HG02678 (cell line): ENCODE measurements around the gene OAS2.
"Not testable (repeated sequence)": the region's sequence is repeated elsewhere in the genome, so short reads cannot be mapped to it uniquely, and the experiment has no call there.

Source experiments
- ATAC-seq: cut with Tn5 transposase; IDR thresholded peaks from one replicate; pipeline ENCODE4 v1.9.1; 2021; ENCODE audit warnings: mild to moderate bottlenecking, moderate library complexity; ENCODE audit not compliant: unreplicated experiment

Gene OAS2

GRCh38 chr12:112950701-112951100, 27.6 kb upstream of the OAS2 start:
- ATAC-seq, result no peak

DNA sequence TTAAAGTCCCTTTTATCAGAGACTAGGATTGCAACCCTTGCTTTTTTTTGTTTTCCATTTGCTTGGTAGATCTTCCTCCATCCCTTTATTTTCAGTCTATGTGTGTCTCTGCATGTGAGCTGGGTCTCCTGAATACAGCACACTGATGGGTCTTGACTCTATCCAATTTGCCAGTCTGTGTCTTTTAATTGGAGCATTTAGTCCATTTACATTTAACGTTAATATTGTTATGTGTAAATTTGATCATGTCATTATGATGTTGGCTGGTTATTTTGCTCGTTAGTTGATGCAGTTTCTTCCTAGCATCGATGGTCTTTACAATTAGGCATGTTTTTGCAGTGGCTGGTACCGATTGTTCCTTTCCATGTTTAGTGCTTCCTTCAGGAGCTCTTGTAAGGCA, 21.2 kb upstream of the OAS2 start:
- not testable (repeated sequence) for ATAC-seq

- no peak for ATAC-seq
These were observed 17.2 kb upstream of the OAS2 start for GRCh38 chr12:112961074-112961473.

DNA sequence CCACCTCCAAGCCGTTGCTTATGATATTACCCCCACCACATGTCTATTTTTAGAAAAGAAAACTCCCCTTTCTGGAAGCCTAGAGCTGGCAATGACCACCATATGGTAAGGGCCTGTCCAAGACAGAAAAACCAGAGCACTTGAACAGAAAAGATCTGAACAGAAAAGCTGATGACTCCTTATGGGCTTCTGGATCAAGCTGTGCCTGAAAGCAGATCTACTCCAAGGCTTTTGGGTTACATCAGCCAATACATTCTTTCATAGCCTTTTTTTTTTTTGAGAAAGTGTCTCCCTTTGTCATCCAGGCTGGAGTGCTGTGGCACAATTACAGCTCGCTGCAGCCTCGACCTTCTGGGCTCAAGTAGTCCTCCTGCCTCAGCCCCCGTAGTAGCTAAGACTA, 16.8 kb upstream of the OAS2 start:
- no peak for ATAC-seq

DNA sequence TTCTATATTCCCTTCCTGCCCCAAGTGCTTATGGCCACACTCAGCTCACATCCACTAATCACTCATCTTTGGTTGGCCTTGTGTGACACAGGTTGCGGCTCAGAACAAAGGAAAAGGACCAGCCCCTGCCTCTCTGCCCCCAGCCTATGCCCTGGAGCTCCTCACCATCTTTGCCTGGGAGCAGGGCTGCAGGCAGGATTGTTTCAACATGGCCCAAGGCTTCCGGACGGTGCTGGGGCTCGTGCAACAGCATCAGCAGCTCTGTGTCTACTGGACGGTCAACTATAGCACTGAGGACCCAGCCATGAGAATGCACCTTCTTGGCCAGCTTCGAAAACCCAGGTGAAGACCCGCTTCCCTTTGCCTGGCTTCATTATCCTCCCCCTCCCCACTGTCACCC, 15.8 kb upstream of the OAS2 start:
- ATAC-seq, result no peak

DNA sequence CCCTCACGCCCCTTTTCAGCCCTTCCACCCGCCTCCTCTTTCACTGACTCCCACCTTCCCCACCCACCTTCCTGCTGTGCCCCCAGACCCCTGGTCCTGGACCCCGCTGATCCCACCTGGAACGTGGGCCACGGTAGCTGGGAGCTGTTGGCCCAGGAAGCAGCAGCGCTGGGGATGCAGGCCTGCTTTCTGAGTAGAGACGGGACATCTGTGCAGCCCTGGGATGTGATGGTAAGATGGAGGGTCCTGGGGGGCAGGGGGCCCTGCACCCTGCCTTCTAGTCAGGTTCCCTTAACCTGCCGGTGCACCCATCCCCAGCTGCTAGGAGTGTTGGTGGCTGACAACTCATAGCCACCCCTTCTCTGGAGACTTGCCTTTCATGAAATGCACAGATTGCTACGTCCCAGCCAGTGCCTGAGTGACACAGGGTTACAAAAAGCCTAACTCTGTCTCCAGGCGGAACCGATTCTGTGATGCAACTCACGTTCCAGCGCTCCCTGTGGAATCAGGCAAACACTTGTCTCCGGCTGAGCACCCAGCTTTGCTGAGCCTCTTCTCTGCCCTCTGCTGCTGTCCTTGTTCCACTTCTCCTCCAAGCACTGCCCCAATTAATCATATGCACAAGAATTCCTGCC, 15.0 kb upstream of the OAS2 start:
- no peak for ATAC-seq

- no peak for ATAC-seq
These were observed 14.2 kb upstream of the OAS2 start for GRCh38 chr12:112964067-112964670.

GRCh38 chr12:112964915-112965314, 13.4 kb upstream of the OAS2 start:
- ATAC-seq, result no peak

- ATAC-seq, result no peak
These were observed 12.7 kb upstream of the OAS2 start for GRCh38 chr12:112965643-112966042.

GRCh38 chr12:112967306-112967705, 11.0 kb upstream of the OAS2 start:
- ATAC-seq, result no peak

GRCh38 chr12:112967858-112968257, 10.5 kb upstream of the OAS2 start:
- no peak for ATAC-seq

DNA sequence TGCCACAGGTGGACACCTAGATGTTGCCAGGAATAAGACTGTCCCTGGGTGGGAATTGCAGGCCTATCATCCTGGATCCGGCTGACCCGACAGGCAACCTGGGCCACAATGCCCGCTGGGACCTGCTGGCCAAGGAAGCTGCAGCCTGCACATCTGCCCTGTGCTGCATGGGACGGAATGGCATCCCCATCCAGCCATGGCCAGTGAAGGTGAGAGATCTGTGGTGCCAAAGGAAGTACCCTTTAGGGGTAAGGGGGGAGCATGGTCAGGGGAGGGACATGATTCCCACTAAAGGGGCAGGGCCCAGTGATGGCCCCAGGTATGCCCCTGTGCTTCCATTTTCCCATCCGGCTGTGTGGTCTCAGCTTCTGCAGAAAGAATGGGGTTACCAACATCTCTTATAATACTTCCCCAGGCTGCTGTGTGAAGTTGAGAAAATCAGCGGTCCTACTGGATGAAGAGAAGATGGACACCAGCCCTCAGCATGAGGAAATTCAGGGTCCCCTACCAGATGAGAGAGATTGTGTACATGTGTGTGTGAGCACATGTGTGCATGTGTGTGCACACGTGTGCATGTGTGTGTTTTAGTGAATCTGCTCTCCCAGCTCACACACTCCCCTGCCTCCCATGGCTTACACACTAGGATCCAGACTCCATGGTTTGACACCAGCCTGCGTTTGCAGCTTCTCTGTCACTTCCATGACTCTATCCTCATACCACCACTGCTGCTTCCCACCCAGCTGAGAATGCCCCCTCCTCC, 8.6 kb upstream of the OAS2 start:
- no peak for ATAC-seq

- no peak for ATAC-seq
These were observed 7.9 kb upstream of the OAS2 start for GRCh38 chr12:112970391-112970790.

GRCh38 chr12:112971248-112971647, 7.1 kb upstream of the OAS2 start:
- no peak for ATAC-seq

DNA sequence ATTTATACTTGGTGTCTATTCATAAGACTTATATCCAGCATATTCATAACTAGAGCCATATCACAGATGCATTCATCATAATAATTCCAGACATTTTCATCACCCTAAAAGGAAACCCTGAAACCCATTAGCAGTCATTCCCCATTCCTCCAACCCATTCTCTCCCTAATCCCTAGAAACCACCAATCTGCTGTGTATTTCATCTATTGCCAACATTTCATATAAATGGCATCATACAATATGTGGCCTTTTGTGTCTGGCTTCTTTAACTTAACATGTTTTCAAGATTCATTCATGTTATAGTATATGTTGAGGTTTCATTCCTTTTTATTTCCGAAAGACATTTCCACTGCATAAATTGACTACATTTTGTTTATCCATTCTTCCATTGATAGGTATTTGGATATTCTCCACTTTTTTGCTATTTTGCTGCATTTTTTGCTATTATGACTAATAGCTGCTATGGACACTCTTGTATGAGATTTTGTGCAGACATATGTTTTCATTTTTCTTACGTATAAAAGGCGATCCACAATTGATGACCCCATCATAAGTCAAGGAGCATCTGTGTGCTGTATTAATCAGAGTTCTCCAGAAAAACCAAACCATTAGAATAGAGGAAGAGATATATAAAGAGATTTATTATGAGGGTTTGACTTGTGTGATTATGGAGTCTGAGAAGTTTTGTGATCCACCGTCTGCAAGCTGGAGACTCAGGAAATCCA, 5.1 kb upstream of the OAS2 start:
- no peak for ATAC-seq

DNA sequence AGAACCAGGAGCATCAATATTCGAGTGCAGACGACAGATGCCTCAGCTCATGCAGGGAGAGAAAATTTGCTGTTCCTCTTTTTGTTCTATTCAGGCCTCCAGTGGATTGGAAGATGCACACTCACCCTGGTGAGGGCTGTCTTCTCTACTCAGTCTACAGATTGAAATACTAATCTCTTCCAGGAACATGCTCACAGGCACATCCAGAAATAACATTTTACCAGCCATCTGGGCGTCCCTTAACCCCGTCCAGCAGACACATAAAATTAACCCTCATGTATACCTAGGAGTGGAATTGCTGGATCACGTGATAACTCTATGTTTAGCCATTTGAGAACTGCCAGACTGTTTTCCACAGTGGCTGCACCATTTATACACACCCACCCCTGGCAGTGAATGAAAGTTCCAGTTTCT, 4.5 kb upstream of the OAS2 start:
- no peak for ATAC-seq

DNA sequence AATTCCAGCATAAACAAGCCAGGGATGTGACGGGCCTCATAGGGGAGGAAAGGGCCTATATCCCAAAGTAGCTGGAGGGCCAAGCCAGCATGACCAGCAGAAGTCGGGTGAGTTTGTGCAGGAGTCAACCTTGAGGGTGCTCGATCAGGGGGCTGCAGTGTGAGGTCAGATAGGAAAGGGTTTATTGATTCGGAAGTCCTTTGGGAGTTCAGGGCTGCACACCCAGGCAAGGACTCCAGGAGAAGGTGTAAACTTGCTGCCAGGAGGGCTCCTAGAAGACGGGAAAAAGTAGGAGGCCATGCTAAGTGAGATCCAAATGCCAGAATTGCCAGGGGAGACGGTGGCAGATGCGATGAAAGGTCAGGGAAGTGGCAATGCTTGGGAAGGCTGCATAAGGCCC, 3.4 kb upstream of the OAS2 start:
- no peak for ATAC-seq

GRCh38 chr12:112977139-112977538, 1.2 kb upstream of the OAS2 start:
- no peak for ATAC-seq

- no peak for ATAC-seq
These were observed 678 bp upstream of the OAS2 start for GRCh38 chr12:112977641-112978040.

DNA sequence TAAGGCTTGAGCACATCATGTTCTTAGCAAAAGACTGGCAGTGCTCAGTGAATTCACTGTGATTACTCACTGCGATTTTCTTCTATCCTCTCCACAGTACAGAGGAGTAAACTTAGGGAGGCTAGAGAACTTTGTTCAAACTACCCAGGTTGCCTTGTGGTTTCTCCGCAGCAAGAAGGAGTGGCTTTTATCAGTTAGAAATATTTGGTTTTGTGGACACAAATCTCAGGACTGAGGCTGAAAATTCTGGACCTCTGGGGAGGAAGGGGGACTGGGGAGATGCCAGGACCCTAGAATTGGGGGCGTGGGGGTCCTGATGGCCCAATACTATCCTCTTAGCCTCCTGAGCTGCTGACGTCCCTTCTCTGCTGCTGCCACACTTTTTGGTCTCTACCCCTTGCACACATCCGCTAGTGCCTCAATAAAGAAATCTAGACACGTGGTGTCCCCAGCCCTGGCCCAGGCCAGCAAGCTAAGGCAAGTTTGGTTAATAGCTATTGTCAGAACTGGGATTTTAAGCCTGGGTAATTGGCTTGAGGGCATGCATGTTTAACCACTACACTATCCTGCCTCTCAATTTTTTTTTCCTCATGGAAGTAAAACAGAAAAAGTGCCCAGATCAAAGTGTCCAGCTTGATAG, 842 bp downstream of the OAS2 start:
- peak; percentile 36 for ATAC-seq

DNA sequence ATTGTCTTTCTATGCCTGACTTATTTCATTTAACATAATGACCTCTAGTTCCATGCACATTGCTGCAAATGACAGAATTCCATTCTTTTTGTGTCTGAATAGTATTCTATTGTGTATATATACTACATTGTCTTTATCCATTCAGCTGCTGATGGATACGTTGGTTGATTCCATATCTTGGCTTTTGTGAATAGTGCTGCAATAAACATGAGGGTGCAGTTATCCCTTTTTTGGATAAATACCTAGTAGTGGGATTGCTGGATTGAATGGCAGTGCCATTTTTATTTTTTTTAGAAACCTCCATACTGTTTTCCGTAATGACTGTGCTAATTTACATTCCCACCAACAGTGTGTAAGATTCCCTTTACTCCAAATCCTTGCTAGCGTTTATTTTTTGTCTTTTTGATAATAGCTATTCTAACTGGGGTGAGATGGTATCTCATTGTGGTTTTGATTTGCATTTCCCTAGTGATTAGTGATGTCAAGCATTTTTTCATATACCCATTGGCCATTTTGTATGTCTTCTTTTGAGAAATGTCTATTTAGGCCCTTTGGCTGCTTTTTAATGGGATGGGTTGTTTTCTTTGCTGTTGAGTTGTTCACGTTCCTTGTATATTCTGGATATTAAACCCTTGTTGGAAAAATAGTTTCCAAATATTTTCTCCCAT, 2.3 kb downstream of the OAS2 start:
- ATAC-seq, result no peak
